Measurements from ENCODE around the gene VPS41.
A peak's percentile ranks its signal among the peaks of the same experiment; 100 is the strongest.
"Not testable (repeated sequence)": the region's sequence is repeated elsewhere in the genome, so short reads cannot be mapped to it uniquely, and the experiment has no call there.

The VPS41 gene

DNA sequence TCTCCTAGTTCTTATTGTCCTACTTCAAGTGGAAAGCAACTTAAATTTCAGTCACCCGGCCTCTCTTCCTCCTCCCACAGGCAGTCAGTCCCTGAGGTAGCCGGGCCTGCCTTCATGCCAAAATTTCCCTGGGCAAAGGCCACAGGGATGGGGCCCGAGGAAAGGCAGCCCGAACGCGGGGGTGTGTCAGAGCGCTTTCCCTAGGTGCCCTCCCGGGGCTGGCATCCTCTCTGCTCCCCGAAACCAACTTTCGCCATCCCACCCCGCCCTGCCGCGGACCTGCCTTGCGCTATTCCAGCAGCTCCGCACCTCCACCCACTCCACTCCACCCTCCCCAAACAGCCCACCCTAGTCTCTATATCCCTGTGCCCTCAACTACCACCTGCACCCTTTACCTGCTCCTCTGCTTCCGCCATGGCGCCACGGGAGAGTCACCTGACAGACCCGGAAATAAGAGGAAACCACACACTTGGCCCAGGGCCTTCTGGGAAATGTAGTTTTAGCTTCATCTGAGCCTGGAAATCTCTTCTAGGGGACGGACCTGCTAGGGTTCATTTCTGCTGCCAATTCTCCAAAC lies at the start of gene VPS41:
VPS41 (minus strand) TSS at position 433 of the 577 bp plus-strand sequence; CDS start at position 416, 17 bp downstream.
- DNase-seq: peak; percentile 87

DNA sequence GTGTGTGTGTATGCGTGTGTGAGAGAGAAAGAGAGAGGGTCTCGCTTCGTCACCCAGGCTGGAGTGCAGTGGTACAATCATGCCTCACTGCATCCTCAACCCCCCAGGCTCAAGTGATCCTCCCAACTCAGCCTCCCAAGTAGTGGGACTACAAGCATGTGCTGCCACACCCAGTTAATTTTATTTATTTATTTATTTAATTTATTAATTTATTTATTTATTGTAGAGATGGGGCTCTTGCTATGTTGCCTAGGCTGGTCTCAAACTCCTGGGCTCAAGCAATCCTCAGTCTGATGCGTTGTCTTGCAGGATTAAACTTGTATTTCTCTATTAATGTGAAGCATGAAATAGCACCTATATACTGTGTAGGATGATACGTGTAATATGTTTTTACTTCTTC lies 46.9 kb upstream of the VPS41 start:
- DNase-seq: no peak

GRCh38 chr7:38953971-38954370 lies 45.0 kb upstream of the VPS41 start:
- DNase-seq: no peak

DNA sequence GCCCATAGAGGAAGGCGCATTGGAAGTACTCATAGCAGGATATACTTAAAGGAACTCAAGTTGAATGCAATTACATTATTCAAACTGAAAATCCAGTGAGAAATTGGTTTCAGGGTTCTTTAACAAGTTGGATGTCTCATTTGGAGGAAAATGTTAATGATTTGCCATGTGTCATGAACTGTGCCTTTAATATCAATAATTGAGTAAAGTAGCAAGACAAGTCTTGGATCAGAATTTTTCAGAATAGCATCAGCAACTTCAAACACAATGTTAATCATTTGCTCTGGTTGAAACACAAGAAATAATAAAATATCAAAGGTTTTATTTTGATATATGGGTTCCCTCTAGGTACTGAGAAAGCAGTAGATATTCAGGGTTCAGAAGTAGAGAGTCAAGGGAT lies 44.2 kb upstream of the VPS41 start:
- DNase-seq: no peak

- no peak for DNase-seq
These were observed 42.2 kb upstream of the VPS41 start for GRCh38 chr7:38951213-38951612.

GRCh38 chr7:38950309-38950708 lies 41.3 kb upstream of the VPS41 start:
- no peak for DNase-seq

- not testable (repeated sequence) for DNase-seq
These were observed 38.5 kb upstream of the VPS41 start for GRCh38 chr7:38947541-38947940.

DNA sequence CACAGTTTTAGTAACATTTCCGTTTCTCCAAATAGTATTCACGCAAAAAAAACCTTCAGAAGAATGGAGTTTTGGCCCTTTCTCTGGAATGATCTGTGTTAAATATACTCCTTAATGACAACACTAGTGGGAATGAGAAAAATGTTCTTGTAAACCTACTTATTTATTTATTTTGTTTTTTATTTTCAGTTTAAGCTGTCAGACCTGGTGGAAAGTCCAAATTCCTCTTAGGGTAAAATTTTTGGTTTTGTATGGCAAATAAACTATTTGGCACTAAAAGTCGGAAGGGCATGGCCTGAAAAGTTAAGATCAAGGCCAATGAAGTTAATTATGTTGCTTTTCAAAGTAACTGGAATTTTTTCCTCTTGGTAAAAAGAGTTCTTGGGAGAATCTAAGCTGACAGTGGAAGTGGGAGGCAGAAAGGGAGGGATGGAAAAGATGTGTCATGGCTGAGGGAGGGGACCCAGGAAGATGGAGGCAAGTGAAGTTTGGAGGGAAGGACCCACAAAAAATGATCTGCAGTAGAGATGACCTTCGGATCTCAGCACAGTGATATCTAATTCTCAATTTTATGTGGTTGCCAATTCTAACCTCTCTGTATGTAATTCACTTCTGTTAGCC lies 33.5 kb upstream of the VPS41 start:
- DNase-seq: no peak

DNA sequence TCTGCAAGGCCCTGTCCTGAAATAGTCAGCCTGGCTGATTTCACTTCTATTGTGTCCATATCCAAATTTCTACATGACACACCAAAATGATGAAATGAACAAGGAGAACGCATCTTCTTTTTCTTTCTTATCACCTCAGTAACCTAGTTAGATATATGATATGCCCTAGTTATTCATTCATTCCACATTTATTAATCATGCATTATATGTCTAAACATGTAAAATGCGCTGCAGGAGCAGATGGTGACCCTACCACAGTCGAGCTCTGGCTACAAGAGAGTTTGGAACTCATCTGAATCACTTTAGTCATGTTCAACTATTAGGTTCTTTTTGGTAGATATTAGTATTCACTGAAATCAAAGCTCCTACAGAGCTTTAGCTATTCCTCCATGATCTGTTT lies 31.8 kb upstream of the VPS41 start:
- DNase-seq: peak; percentile 7

GRCh38 chr7:38938589-38938988 lies 29.6 kb upstream of the VPS41 start:
- DNase-seq: no peak

GRCh38 chr7:38938001-38938485 lies 29.1 kb upstream of the VPS41 start:
- DNase-seq: no peak

DNA sequence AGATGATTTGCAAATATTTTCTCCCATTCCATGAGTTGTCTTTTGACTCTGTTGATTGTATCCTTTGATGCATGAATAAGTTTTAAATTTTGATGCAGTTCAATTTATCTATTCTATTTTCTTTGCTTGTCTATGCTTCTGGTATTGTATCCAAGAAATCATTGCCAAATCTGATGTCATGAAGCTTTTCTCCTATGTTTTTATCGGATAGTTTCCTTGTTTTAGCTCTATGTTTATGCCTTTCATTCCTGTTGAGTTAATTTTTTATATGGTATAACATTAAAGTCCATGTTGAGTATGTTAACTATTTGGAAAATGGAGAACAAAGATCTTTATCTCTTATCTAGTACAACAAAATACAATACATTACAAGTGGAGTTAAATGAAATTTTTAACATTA lies 27.6 kb upstream of the VPS41 start:
- no peak for DNase-seq

- no peak for DNase-seq
These were observed 25.5 kb upstream of the VPS41 start for GRCh38 chr7:38934536-38934935.

GRCh38 chr7:38934051-38934450 lies 25.1 kb upstream of the VPS41 start:
- DNase-seq: peak; percentile 66

- peak; percentile 54 for DNase-seq
These were observed 23.6 kb upstream of the VPS41 start for GRCh38 chr7:38932509-38933168.

DNA sequence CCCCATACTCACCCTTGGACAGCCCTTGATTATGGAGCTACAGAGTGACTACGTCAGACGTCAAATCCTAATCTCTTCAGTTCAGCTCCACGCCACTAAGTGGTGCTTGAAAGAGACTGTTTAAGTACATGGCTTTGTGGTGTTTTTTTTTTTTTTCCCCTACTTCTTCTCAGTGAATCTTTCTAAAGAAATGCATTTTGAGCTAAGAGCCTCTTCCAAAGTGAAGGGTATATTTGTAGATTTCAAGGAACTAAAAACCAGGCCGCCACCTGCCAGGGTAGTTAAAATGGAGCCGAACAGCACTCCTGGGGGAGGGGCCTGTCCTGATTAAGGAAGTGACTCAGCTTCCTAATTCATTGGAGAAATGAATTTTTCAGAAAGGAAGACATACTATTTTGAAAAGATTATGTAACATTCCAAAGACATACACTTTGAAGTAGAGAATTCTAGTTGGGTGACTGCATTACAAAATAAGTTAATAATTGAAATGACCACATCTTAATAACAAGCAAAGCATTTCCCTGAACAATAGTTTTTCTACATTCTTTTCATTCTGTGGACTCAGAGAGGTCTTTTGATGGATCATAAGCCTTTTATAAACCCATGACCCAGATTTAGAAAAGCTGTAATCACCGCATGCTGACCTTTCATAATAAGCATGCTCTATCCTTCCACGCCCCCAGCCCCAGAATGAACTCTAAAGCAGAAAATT lies 20.6 kb upstream of the VPS41 start:
- no peak for DNase-seq

GRCh38 chr7:38928506-38928905 lies 19.5 kb upstream of the VPS41 start:
- no peak for DNase-seq

- DNase-seq: no peak
These were observed 18.8 kb upstream of the VPS41 start for GRCh38 chr7:38927751-38928150.

DNA sequence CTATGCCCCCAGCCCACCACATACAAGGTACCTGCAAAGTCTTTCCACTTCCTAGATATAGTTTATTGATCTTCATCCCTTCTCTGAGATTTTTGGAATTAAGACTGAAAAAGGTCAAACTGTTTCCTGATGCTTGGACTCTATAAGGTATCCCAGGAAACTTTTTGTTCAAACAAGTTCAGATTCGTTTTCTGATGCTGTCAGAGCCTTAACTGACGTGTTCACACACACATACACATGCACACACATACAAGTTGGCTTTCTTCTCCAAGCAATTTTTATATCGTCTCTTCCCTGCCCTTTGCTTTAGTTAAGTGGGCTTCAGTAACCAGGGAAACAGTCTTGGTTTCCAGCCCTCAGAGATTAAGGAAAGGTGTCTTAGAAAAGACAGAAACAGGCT lies 11.7 kb upstream of the VPS41 start:
- no peak for DNase-seq

DNA sequence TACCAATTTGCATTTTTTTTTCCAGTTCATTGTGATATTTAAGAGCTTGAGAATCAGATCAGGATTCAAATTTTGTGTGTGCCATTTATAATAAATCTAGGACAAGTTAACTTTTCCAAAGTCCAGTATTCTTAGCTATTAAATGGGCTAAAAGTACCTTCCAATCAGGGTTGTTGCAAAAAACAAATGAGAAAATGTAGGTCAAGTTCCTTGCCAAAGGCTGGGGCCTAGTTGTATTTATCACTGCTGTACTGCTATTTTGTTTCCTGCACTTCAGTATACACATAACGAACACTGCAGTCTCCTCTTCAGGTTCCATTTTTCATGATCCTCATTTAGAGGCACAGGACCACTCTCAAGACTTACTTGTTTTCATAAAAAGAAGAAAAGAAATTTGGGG lies 7.4 kb upstream of the VPS41 start:
- no peak for DNase-seq

DNA sequence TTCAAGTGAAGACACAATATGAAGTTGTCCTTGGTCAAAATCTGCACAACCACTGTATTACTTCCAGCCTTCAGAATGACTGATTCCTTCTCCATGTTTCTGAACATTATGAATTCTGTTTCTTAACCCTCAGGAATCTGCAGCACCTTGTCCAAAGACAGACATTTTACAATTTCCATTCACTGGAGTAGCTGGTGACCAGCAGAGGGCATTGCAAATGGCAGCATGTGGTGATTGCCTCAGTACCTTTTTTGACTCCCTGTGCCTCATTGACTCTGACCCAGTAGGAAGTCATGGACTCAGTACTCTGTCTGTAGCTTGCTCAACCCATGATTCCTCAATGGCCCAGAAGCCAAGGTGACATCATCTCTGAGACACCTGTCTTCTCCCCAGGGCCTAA lies 879 bp upstream of the VPS41 start:
- DNase-seq: no peak

DNA sequence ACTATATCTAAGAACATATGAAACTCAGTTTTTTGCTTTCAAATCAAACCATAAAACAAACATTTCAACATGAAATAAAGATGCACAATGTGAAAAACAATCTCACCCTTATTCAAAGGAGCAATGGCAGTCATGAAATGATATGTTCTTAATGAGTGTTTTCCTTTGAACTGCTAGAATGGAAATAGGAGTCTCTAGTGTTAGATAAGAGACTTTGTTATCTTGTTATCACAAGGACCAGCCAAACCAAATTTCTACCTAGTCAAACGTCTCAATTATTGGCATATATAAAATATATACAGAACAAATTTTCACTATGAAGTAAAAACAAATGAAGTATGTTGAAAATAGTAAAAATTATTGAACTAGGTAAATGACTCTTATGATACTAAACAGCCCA lies 1.2 kb downstream of the VPS41 start:
- DNase-seq: no peak

GRCh38 chr7:38907066-38907465 lies 1.9 kb downstream of the VPS41 start:
- DNase-seq: no peak
